Measurements from ENCODE around the gene SLN. TPM values are rescaled to one million over a fixed set of nuclear protein-coding genes. Genes with fewer than 3 reads are reported as not detected.

SLN gene
- total and polyA plus RNA-seq, 7 experiments from 2014 or later = not detected

- Histone ChIP-seq H3K9me3 (ENCODE audit: control insufficient read depth in 2 of 3, low read length in 3 of 3) (no peaks in the 10 kb centered on the region), H3K4me1 (ENCODE audit: control insufficient read depth in 2 of 2, insufficient read depth in 2 of 2, low read length in 2 of 2) (no peaks in the 10 kb centered on the region), H3K4me3 (ENCODE audit: low read length) (no peak overlapping the region), H3K36me3 (ENCODE audit: control insufficient read depth in 2 of 3, insufficient read depth in 3 of 3, low read length in 3 of 3) (no peaks in the 10 kb centered on the region), H3K27ac (ENCODE audit: low read depth, low read length) (no peak overlapping the region), H3K27me3 (ENCODE audit: control insufficient read depth in 2 of 2, insufficient read depth in 2 of 2, low read length in 2 of 2) (no peaks in the 10 kb centered on the region)
- no peaks in the 10 kb centered on the region for H3K4me1 Mint-ChIP-seq
- ChIA-PET POLR2A (no interaction called here), CTCF (no interaction called here)
- H3K27ac Mint-ChIP-seq = no peak overlapping the region
- no peak overlapping the region for H3K4me3 Mint-ChIP-seq
- H3K9me3 Mint-ChIP-seq = peaks cover 0 to 3% (median 0%) of the 10 kb centered on the region in 11 donors
- H3K27me3 Mint-ChIP-seq = peaks cover 15 to 38% (median 26%) of the 10 kb centered on the region in 5 donors
- H3K36me3 Mint-ChIP-seq = no peaks in the 10 kb centered on the region
- DNase-seq (no peak), ATAC-seq (no peak)
- intact Hi-C loops (cut with micrococcal nuclease) = no loop called here
Observed at GRCh38 chr11:107751082-107751481, 39.2 kb upstream of the SLN start.

GRCh38 chr11:107750313-107750712 lies 38.5 kb upstream of the SLN start:
- CTCF ChIA-PET = no interaction called here
- no peak overlapping the region for H3K27ac ChIP-seq (ENCODE audit: low read depth, low read length)
- H3K4me3 Mint-ChIP-seq = no peak overlapping the region
- H3K36me3 ChIP-seq (ENCODE audit: control insufficient read depth in 2 of 3, insufficient read depth in 3 of 3, low read length in 3 of 3) = no peaks in the 10 kb centered on the region
- H3K4me3 ChIP-seq (ENCODE audit: low read length) = no peak overlapping the region
- POLR2A ChIA-PET = no interaction called here
- H3K9me3 Mint-ChIP-seq = peaks cover 0 to under 1% (median 0%) of the 10 kb centered on the region in 11 donors
- intact Hi-C loops (cut with micrococcal nuclease) = no loop called here
- no peak for ATAC-seq
- DNase-seq = no peak
- no peaks in the 10 kb centered on the region for H3K36me3 Mint-ChIP-seq
- no peaks in the 10 kb centered on the region for H3K4me1 ChIP-seq (ENCODE audit: control insufficient read depth in 2 of 2, insufficient read depth in 2 of 2, low read length in 2 of 2)
- no peak overlapping the region for H3K27ac Mint-ChIP-seq
- H3K9me3 ChIP-seq (ENCODE audit: control insufficient read depth in 2 of 3, low read length in 3 of 3) = no peaks in the 10 kb centered on the region
- H3K4me1 Mint-ChIP-seq = no peaks in the 10 kb centered on the region
- H3K27me3 ChIP-seq (ENCODE audit: control insufficient read depth in 2 of 2, insufficient read depth in 2 of 2, low read length in 2 of 2) = no peaks in the 10 kb centered on the region
- H3K27me3 Mint-ChIP-seq = peaks cover 12 to 44% (median 25%) of the 10 kb centered on the region in 5 donors

- peaks cover 24 to 54% (median 37%) of the 10 kb centered on the region in 5 donors for H3K27me3 Mint-ChIP-seq
- H3K4me1 ChIP-seq (ENCODE audit: control insufficient read depth in 2 of 2, insufficient read depth in 2 of 2, low read length in 2 of 2) = no peaks in the 10 kb centered on the region
- H3K27me3 ChIP-seq (ENCODE audit: control insufficient read depth in 2 of 2, insufficient read depth in 2 of 2, low read length in 2 of 2) = no peaks in the 10 kb centered on the region
- H3K36me3 Mint-ChIP-seq = no peaks in the 10 kb centered on the region
- no peaks in the 10 kb centered on the region for H3K9me3 Mint-ChIP-seq
- no peak overlapping the region for H3K4me3 ChIP-seq (ENCODE audit: low read length)
- no peak for ATAC-seq
- H3K27ac Mint-ChIP-seq = no peak overlapping the region
- peaks cover 0 to 3% (median 0%) of the 10 kb centered on the region in 7 donors for H3K4me1 Mint-ChIP-seq
- ChIA-PET POLR2A (no interaction called here), CTCF (no interaction called here)
- no peaks in the 10 kb centered on the region for H3K9me3 ChIP-seq (ENCODE audit: control insufficient read depth in 2 of 3, low read length in 3 of 3)
- H3K4me3 Mint-ChIP-seq = no peak overlapping the region
- no peaks in the 10 kb centered on the region for H3K36me3 ChIP-seq (ENCODE audit: control insufficient read depth in 2 of 3, insufficient read depth in 3 of 3, low read length in 3 of 3)
- H3K27ac ChIP-seq (ENCODE audit: low read depth, low read length) = no peak overlapping the region
- no peak for DNase-seq
- intact Hi-C loops (cut with micrococcal nuclease) = no loop called here
Observed at GRCh38 chr11:107747622-107748021, 35.8 kb upstream of the SLN start.

GRCh38 chr11:107744736-107745135 lies 32.9 kb upstream of the SLN start:
- Histone ChIP-seq H3K4me3 (ENCODE audit: low read length) (no peak overlapping the region), H3K36me3 (ENCODE audit: control insufficient read depth in 2 of 3, insufficient read depth in 3 of 3, low read length in 3 of 3) (no peaks in the 10 kb centered on the region), H3K9me3 (ENCODE audit: control insufficient read depth in 2 of 3, low read length in 3 of 3) (no peaks in the 10 kb centered on the region), H3K27ac (ENCODE audit: low read depth, low read length) (no peak overlapping the region), H3K4me1 (ENCODE audit: control insufficient read depth in 2 of 2, insufficient read depth in 2 of 2, low read length in 2 of 2) (no peaks in the 10 kb centered on the region), H3K27me3 (ENCODE audit: control insufficient read depth in 2 of 2, insufficient read depth in 2 of 2, low read length in 2 of 2) (no peaks in the 10 kb centered on the region)
- Mint-ChIP-seq H3K4me3 (no peak overlapping the region), H3K9me3 (peaks cover 0 to 13% (median 0%) of the 10 kb centered on the region in 11 donors), H3K4me1 (peaks cover 0 to 5% (median 0%) of the 10 kb centered on the region in 7 donors), H3K27me3 (peaks cover 24 to 58% (median 43%) of the 10 kb centered on the region in 5 donors), H3K27ac (no peak overlapping the region), H3K36me3 (no peaks in the 10 kb centered on the region)
- ATAC-seq (no peak), DNase-seq (no peak)
- ChIA-PET CTCF (no interaction called here), POLR2A (no interaction called here)
- intact Hi-C loops (cut with micrococcal nuclease) = loop anchor here in 1 of 2 donors (5.0 kb wide), 1 partner anchor 913 kb away; no protein-coding TSS in a partner anchor

- H3K4me3 ChIP-seq (ENCODE audit: low read length) = no peak overlapping the region
- H3K36me3 Mint-ChIP-seq = no peaks in the 10 kb centered on the region
- CTCF ChIA-PET = no interaction called here
- no peak overlapping the region for H3K27ac ChIP-seq (ENCODE audit: low read depth, low read length)
- ATAC-seq (no peak), DNase-seq (no peak)
- H3K9me3 Mint-ChIP-seq = peaks cover 0 to 19% (median 0%) of the 10 kb centered on the region in 11 donors
- H3K27me3 Mint-ChIP-seq = peaks cover 31 to 59% (median 48%) of the 10 kb centered on the region in 5 donors
- H3K27ac Mint-ChIP-seq = no peak overlapping the region
- intact Hi-C loops (cut with micrococcal nuclease) = loop anchor here in 1 of 2 donors (5.0 kb wide), 1 partner anchor 914 kb away; no protein-coding TSS in a partner anchor
- H3K27me3 ChIP-seq (ENCODE audit: control insufficient read depth in 2 of 2, insufficient read depth in 2 of 2, low read length in 2 of 2) = no peaks in the 10 kb centered on the region
- H3K4me1 ChIP-seq (ENCODE audit: control insufficient read depth in 2 of 2, insufficient read depth in 2 of 2, low read length in 2 of 2) = no peaks in the 10 kb centered on the region
- H3K9me3 ChIP-seq (ENCODE audit: control insufficient read depth in 2 of 3, low read length in 3 of 3) = no peaks in the 10 kb centered on the region
- H3K4me3 Mint-ChIP-seq = no peak overlapping the region
- no peaks in the 10 kb centered on the region for H3K36me3 ChIP-seq (ENCODE audit: control insufficient read depth in 2 of 3, insufficient read depth in 3 of 3, low read length in 3 of 3)
- POLR2A ChIA-PET = no interaction called here
- peaks cover 0 to 5% (median 0%) of the 10 kb centered on the region in 7 donors for H3K4me1 Mint-ChIP-seq
Observed at GRCh38 chr11:107743191-107743590, 31.3 kb upstream of the SLN start.

GRCh38 chr11:107741044-107741823 lies 29.4 kb upstream of the SLN start:
- DNase-seq (no peak), ATAC-seq (peak; percentile 58)
- Histone ChIP-seq H3K4me3 (ENCODE audit: low read length) (no peak overlapping the region), H3K9me3 (ENCODE audit: control insufficient read depth in 2 of 3, low read length in 3 of 3) (no peaks in the 10 kb centered on the region), H3K27ac (ENCODE audit: low read depth, low read length) (no peak overlapping the region), H3K4me1 (ENCODE audit: control insufficient read depth in 2 of 2, insufficient read depth in 2 of 2, low read length in 2 of 2) (no peaks in the 10 kb centered on the region), H3K27me3 (ENCODE audit: control insufficient read depth in 2 of 2, insufficient read depth in 2 of 2, low read length in 2 of 2) (no peaks in the 10 kb centered on the region), H3K36me3 (ENCODE audit: control insufficient read depth in 2 of 3, insufficient read depth in 3 of 3, low read length in 3 of 3) (no peaks in the 10 kb centered on the region)
- POLR2A ChIA-PET = no interaction called here
- Mint-ChIP-seq H3K4me1 (peaks cover 0 to 5% (median 0%) of the 10 kb centered on the region in 7 donors), H3K4me3 (no peak overlapping the region), H3K27ac (no peak overlapping the region), H3K9me3 (peaks cover 0 to 22% (median 0%) of the 10 kb centered on the region in 11 donors), H3K27me3 (peaks cover 28 to 59% (median 46%) of the 10 kb centered on the region in 5 donors), H3K36me3 (no peaks in the 10 kb centered on the region)
- CTCF ChIA-PET = no interaction called here
- intact Hi-C loops (cut with micrococcal nuclease) = loop anchor here (1.0 to 5.0 kb wide), 4 partner anchors 30 to 916 kb away; no protein-coding TSS in a partner anchor

Data from naive thymus-derived CD4-positive, alpha-beta T cell (primary cell).